Caco-2 (cell line): ENCODE data around the gene PCGF1. TPM values are rescaled to one million over a fixed set of nuclear protein-coding genes. Genes with fewer than 3 reads are reported as not detected.

ENCODE experiments used
- BruUV-seq: library from RNA; stranded (reverse); fragments of 400-500 nt; replicated peaks from 2 replicates; lab custom pipeline; 2021; lab: Mats Ljungman, UMichigan
- CTCF ChIA-PET: fragments of 300-600 bp; sonication (Branson Sonifier 250); formaldehyde crosslinking; loops from one replicate; lab custom pipeline; 2022; ENCODE audit warnings: antibody characterized with exemption; lab: Charles Lee
- POLR2A ChIA-PET: fragments of 300-600 bp; sonication (Branson Sonifier 250); formaldehyde crosslinking; loops from one replicate; lab custom pipeline; 2022; ENCODE audit warnings: antibody characterized with exemption; lab: Charles Lee
- DNase-seq, 2 experiments: peaks; one replicate each; pipeline versions ENCODE4 v3.0.0 to v3.0.0-alpha.2; 2020 to 2022
- H3K27me3 ChIP-seq: replicated peaks from 2 replicates; pipeline ENCODE4 v1.6.0; 2011; ENCODE audit warnings: low read length; ENCODE audit not compliant: control insufficient read depth, insufficient read depth
- H3K36me3 ChIP-seq: 2 replicates; pipeline ENCODE4 v1.5.1; 2011; ENCODE audit warnings: low read length; ENCODE audit not compliant: control insufficient read depth, insufficient read depth
- H3K4me1 ChIP-seq: fragments of 250-450 bp; sonication (Bioruptor Pico); 2 replicates; pipeline ENCODE4 v1.5.1; 2020; ENCODE audit warnings: mild to moderate bottlenecking
- H3K4me3 ChIP-seq: 2 replicates; pipeline ENCODE4 v1.5.1; 2011; ENCODE audit warnings: low read depth, mild to moderate bottlenecking, control low read depth, low read length
- H3K9me3 ChIP-seq: fragments of 250-450 bp; sonication (Bioruptor Pico); 2 replicates; pipeline ENCODE4 v1.5.1; 2020; ENCODE audit warnings: mild to moderate bottlenecking, moderate library complexity
- H3K27ac Mint-ChIP-seq: one replicate; pipeline ENCODE4 v1.8.0; 2022; ENCODE audit warnings: mixed read lengths; ENCODE audit not compliant: unreplicated experiment
- H3K27me3 Mint-ChIP-seq: one replicate; pipeline ENCODE4 v1.8.0; 2022; ENCODE audit warnings: mixed read lengths; ENCODE audit not compliant: insufficient read depth, unreplicated experiment
- H3K36me3 Mint-ChIP-seq: one replicate; pipeline ENCODE4 v1.8.0; 2022; ENCODE audit warnings: mild to moderate bottlenecking, mixed read lengths; ENCODE audit not compliant: insufficient read depth, unreplicated experiment
- H3K4me1 Mint-ChIP-seq: one replicate; pipeline ENCODE4 v1.8.0; 2022; ENCODE audit warnings: low read depth, mixed read lengths; ENCODE audit not compliant: unreplicated experiment
- H3K4me3 Mint-ChIP-seq: one replicate; pipeline ENCODE4 v1.8.0; 2022; ENCODE audit warnings: mild to moderate bottlenecking, moderate library complexity, mixed read lengths; ENCODE audit not compliant: unreplicated experiment
- H3K9me3 Mint-ChIP-seq: one replicate; pipeline ENCODE4 v1.8.0; 2022; ENCODE audit warnings: mixed read lengths; ENCODE audit not compliant: unreplicated experiment
- CTCF ChIP-seq, 2 experiments: fragments of 200-600 bp in 1 of 2; IDR thresholded peaks; 1 replicate in 1 of 2; 2 replicates in 1 of 2; pipeline versions ENCODE4 v1.5.1 to v1.8.0; 2011 to 2022; ENCODE audit warnings: antibody characterized with exemption in 1 of 2, control low read depth in 1 of 2, inconsistent platforms in 1 of 2, low read depth in 1 of 2, low read length in 1 of 2, mild to moderate bottlenecking in 1 of 2, moderate library complexity in 1 of 2; ENCODE audit not compliant: insufficient read depth in 1 of 2, severe bottlenecking in 1 of 2, unreplicated experiment in 1 of 2
- intact Hi-C: fragments of 100-400 bp; cut with micrococcal nuclease; formaldehyde crosslinking; loops from one replicate; pipeline ENCODE4 v1.10.0; 2022; ENCODE audit not compliant: unreplicated experiment
- total RNA-seq: library from RNA; stranded (reverse); gene quantifications from 2 replicates; pipeline ENCODE4 v1.2.3, GENCODE V29; 2022

The PCGF1 gene
- total RNA-seq, 1 experiment from 2014 or later, result 29.7 TPM

GRCh38 chr2:74511104-74511989, 3.9 kb upstream of the PCGF1 start:
- no peak for TF ChIP-seq CTCF (IDR thresholded peaks at IDR 0.05; ENCODE audit: insufficient read depth in 1 of 2, low read depth in 1 of 2, low read length in 1 of 2, severe bottlenecking in 1 of 2, unreplicated experiment in 1 of 2)
- no peak overlapping the region for H3K27ac Mint-ChIP-seq
- H3K4me1 Mint-ChIP-seq, result peaks cover 13% of the 10 kb centered on the region
- no peaks in the 10 kb centered on the region for H3K9me3 ChIP-seq
- CTCF ChIA-PET, result interaction anchor here (1.4 kb wide), 1 partner anchor 21 kb away, joined by 4 read pairs; no protein-coding TSS in a partner anchor
- intact Hi-C loops, result no loop called here
- H3K4me3 Mint-ChIP-seq, result no peak overlapping the region
- no peaks in the 10 kb centered on the region for H3K27me3 Mint-ChIP-seq
- no peak overlapping the region for H3K4me3 ChIP-seq
- H3K36me3 Mint-ChIP-seq, result peaks cover 24% of the 10 kb centered on the region
- H3K27me3 ChIP-seq, result no peaks in the 10 kb centered on the region
- peaks cover 12% of the 10 kb centered on the region for H3K4me1 ChIP-seq
- POLR2A ChIA-PET, result no interaction called here
- BruUV-seq, result no TSS peak
- DNase-seq, result peak in 1 of 2 experiments; percentile 26
- no peaks in the 10 kb centered on the region for H3K9me3 Mint-ChIP-seq
- H3K36me3 ChIP-seq, result no peaks in the 10 kb centered on the region

- ChIA-PET CTCF (interaction anchor here (0.7 kb wide), 1 partner anchor 52 kb away, joined by 4 read pairs; the partner anchor contains the start of gene WBP1), POLR2A (interaction anchor here (0.7 to 1.1 kb wide), 2 partner anchors 12 to 16 kb away, joined by 3 read pairs; partner anchors contain the start of gene DQX1)
- Histone ChIP-seq H3K27me3 (no peaks in the 10 kb centered on the region), H3K36me3 (0 out of 2 replicates have a peak, but pooled peaks cover 2% of the 10 kb centered on the region), H3K4me1 (peaks cover 19% of the 10 kb centered on the region), H3K4me3 (no peak overlapping the region), H3K9me3 (no peaks in the 10 kb centered on the region)
- Mint-ChIP-seq H3K27ac (no peak overlapping the region), H3K9me3 (no peaks in the 10 kb centered on the region), H3K27me3 (no peaks in the 10 kb centered on the region), H3K4me1 (peaks cover 15% of the 10 kb centered on the region), H3K36me3 (peaks cover 27% of the 10 kb centered on the region), H3K4me3 (no peak overlapping the region)
- no peak for DNase-seq
- TF ChIP-seq CTCF (IDR thresholded peaks at IDR 0.05; ENCODE audit: insufficient read depth in 1 of 2, low read depth in 1 of 2, low read length in 1 of 2, severe bottlenecking in 1 of 2, unreplicated experiment in 1 of 2), result no peak
- intact Hi-C loops, result no loop called here
- BruUV-seq, result no TSS peak
These were observed 2.8 kb upstream of the PCGF1 start for GRCh38 chr2:74510272-74510671.

- DNase-seq, result peak; percentile 49 to 58
- H3K4me1 Mint-ChIP-seq, result peaks cover 28% of the 10 kb centered on the region
- H3K4me3 Mint-ChIP-seq, result peak overlapping the region; percentile 91
- H3K27ac Mint-ChIP-seq, result peak overlapping the region; percentile 99
- peaks cover 43% of the 10 kb centered on the region for H3K36me3 Mint-ChIP-seq
- ChIA-PET CTCF (no interaction called here), POLR2A (interaction anchor here (0.6 to 1.5 kb wide), 2 partner anchors 22 kb away, joined by 5 to 7 read pairs; partner anchors contain the start of genes AUP1 and HTRA2)
- no peaks in the 10 kb centered on the region for H3K9me3 ChIP-seq
- H3K4me1 ChIP-seq, result peaks cover 26% of the 10 kb centered on the region
- no TSS peak for BruUV-seq
- no peaks in the 10 kb centered on the region for H3K27me3 Mint-ChIP-seq
- peak overlapping the region; percentile 68 for H3K4me3 ChIP-seq
- intact Hi-C loops, result loop anchor here (1.0 to 2.0 kb wide), 6 partner anchors 21 to 79 kb away; partner anchors contain the start of genes AUP1, HTRA2, TTC31 and WBP1
- H3K9me3 Mint-ChIP-seq, result no peaks in the 10 kb centered on the region
- 0 out of 2 replicates have a peak, but pooled peaks cover 2% of the 10 kb centered on the region for H3K36me3 ChIP-seq
- no peak for TF ChIP-seq CTCF (IDR thresholded peaks at IDR 0.05; ENCODE audit: insufficient read depth in 1 of 2, low read depth in 1 of 2, low read length in 1 of 2, severe bottlenecking in 1 of 2, unreplicated experiment in 1 of 2)
- no peaks in the 10 kb centered on the region for H3K27me3 ChIP-seq
These were observed 528 bp upstream of the PCGF1 start for GRCh38 chr2:74507926-74508520.
